Measurements from ENCODE around the gene MTPN. TPM values are rescaled to one million over a fixed set of nuclear protein-coding genes. Genes with fewer than 3 reads are reported as not detected.

Gene MTPN
- polyA plus RNA-seq, 1 experiment, result 260 TPM

- no peak for TF ChIP-seq CTCF (IDR thresholded peaks at IDR 0.05; ENCODE audit: low read depth, low read length)
- Histone ChIP-seq H3K4me3 (ENCODE audit: low read depth, low read length) (no peak overlapping the region), H3K27me3 (ENCODE audit: control insufficient read depth, insufficient read depth, low read length) (no peaks in the 10 kb centered on the region), H3K27ac (ENCODE audit: low read depth, low read length) (no peak overlapping the region), H3K9me3 (ENCODE audit: control insufficient read depth, insufficient read depth, low read length) (no peaks in the 10 kb centered on the region)
- CTCF ChIA-PET, result no interaction called here
- no peak for DNase-seq (ENCODE audit: low read depth, low spot score)
- POLR2A ChIA-PET, result no interaction called here
Measured at GRCh38 chr7:135899458-135900064, 77.6 kb downstream of the MTPN start.

- TF ChIP-seq CTCF (IDR thresholded peaks at IDR 0.05; ENCODE audit: low read depth, low read length), result no peak
- Histone ChIP-seq H3K27ac (ENCODE audit: low read depth, low read length) (no peak overlapping the region), H3K4me3 (ENCODE audit: low read depth, low read length) (no peak overlapping the region), H3K27me3 (ENCODE audit: control insufficient read depth, insufficient read depth, low read length) (no peaks in the 10 kb centered on the region), H3K9me3 (ENCODE audit: control insufficient read depth, insufficient read depth, low read length) (no peaks in the 10 kb centered on the region)
- CTCF ChIA-PET, result no interaction called here
- POLR2A ChIA-PET, result no interaction called here
- no peak for DNase-seq (ENCODE audit: low read depth, low spot score)
Measured at GRCh38 chr7:135898226-135898625, 78.9 kb downstream of the MTPN start.

DNA sequence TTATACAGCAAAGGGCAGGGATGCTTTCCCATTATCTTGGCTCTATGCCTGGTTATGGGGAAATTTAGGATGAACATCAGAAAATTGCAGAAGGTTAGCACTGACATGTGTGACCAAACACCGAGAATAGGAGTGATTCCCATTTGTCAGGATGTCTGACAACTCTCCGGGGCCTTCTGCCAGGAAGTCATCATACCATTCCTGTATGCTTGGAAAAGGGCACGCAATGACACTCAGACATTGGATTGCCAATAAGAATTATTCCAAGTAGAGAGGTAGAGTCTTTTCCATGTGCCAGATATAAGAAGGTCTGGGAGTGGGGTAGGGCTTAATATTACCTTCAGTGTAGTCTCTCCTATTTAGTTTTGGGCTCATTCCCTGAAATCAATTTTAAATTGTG lies 82.3 kb downstream of the MTPN start:
- H3K4me3 ChIP-seq (ENCODE audit: low read depth, low read length), result no peak overlapping the region
- no peak for TF ChIP-seq CTCF (IDR thresholded peaks at IDR 0.05; ENCODE audit: low read depth, low read length)
- no peak for DNase-seq (ENCODE audit: low read depth, low spot score)
- POLR2A ChIA-PET, result no interaction called here
- H3K27me3 ChIP-seq (ENCODE audit: control insufficient read depth, insufficient read depth, low read length), result no peaks in the 10 kb centered on the region
- no peak overlapping the region for H3K27ac ChIP-seq (ENCODE audit: low read depth, low read length)
- no peaks in the 10 kb centered on the region for H3K9me3 ChIP-seq (ENCODE audit: control insufficient read depth, insufficient read depth, low read length)
- CTCF ChIA-PET, result no interaction called here

DNA sequence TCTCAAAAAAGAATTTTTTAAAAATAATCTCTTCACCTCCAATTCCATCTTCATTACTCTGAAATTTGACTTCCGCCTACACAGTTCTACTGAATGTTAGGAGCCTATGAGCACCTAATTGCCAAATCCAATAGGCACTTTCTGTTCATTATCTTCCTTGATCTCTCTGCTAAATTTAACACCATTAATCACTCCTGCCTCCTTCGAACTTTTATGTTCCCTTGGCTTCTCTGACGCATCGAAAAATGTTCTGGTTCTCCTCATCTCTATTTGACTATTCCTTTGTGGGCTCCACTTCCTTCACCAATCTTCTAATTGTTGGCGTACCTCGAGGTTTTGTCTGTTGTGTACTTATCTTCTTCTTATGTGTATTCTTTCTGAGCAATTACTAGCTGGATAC lies 87.3 kb downstream of the MTPN start:
- no peaks in the 10 kb centered on the region for H3K27me3 ChIP-seq (ENCODE audit: control insufficient read depth, insufficient read depth, low read length)
- DNase-seq (ENCODE audit: low read depth, low spot score), result no peak
- no peak for TF ChIP-seq CTCF (IDR thresholded peaks at IDR 0.05; ENCODE audit: low read depth, low read length)
- POLR2A ChIA-PET, result no interaction called here
- H3K9me3 ChIP-seq (ENCODE audit: control insufficient read depth, insufficient read depth, low read length), result no peaks in the 10 kb centered on the region
- H3K4me3 ChIP-seq (ENCODE audit: low read depth, low read length), result no peak overlapping the region
- no peak overlapping the region for H3K27ac ChIP-seq (ENCODE audit: low read depth, low read length)
- CTCF ChIA-PET, result no interaction called here

- CTCF ChIA-PET, result no interaction called here
- H3K4me3 ChIP-seq (ENCODE audit: low read depth, low read length), result no peak overlapping the region
- POLR2A ChIA-PET, result no interaction called here
- H3K27ac ChIP-seq (ENCODE audit: low read depth, low read length), result no peak overlapping the region
- TF ChIP-seq CTCF (IDR thresholded peaks at IDR 0.05; ENCODE audit: low read depth, low read length), result no peak
- no peak for DNase-seq (ENCODE audit: low read depth, low spot score)
- H3K27me3 ChIP-seq (ENCODE audit: control insufficient read depth, insufficient read depth, low read length), result no peaks in the 10 kb centered on the region
- no peaks in the 10 kb centered on the region for H3K9me3 ChIP-seq (ENCODE audit: control insufficient read depth, insufficient read depth, low read length)
Measured at GRCh38 chr7:135888740-135889139, 88.4 kb downstream of the MTPN start.
